SK-N-SH (cell line): Measurements from ENCODE around the gene TCHHL1.

Experiments
- CHD2 ChIP-seq: fragments of 150-350 bp; IDR thresholded peaks from 2 replicates; pipeline ENCODE4 v1.6.1; 2018; ENCODE audit warnings: low read length; ENCODE audit not compliant: partially characterized antibody
- EP300 ChIP-seq, 2 experiments: IDR thresholded peaks; 2 replicates each; pipeline versions ENCODE4 v1.4.0 to v1.6.1; 2012; ENCODE audit warnings: borderline replicate concordance in 1 of 2, low read depth in 1 of 2, low read length in 1 of 2
- TF ChIP-seq, protein P1 (sequence below): fragments of 200-600 bp; sonication (generic); IDR thresholded peaks from 2 replicates; pipeline ENCODE4 v1.6.1; 2017; ENCODE audit warnings: antibody characterized with exemption, mild to moderate bottlenecking, moderate library complexity

DNA sequence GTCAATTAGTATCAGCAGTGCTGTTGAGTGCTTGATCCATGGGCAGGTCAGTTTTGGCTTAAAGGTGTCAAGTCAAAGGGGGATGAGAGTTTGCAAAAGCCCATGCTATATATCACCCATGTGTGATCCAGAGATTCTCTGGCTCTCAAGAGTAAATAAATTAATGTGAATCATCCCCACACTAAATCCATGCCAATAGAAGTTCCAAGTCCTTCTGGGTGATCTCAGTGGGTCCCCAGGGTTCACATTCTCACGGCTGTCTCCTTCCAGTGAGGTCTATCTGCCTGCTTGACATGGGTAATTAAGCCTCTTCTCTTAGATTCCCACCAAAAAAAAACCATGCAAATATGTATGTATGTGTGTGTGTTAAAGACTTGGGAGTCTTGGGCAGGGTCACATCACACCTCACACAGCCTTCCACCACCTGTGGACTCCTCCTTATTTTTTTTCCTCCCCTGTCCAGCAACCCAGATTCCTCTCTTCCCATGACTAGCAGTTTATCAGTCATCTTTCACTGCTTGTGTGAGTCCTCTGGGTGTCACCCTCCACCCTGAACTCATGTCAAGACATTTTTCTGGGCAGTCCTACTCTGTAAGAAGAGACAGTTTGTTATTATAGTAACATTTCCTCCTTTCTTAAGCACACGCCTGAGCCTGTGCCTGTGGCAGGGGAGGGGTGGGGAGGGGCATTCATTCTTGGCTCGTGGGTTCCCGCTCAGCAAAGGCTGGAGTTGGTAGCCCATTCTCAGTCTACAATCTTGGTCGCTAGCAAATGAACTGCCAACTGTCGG, 37.8 kb downstream of the TCHHL1 start:
- TF ChIP-seq, protein P1, sequence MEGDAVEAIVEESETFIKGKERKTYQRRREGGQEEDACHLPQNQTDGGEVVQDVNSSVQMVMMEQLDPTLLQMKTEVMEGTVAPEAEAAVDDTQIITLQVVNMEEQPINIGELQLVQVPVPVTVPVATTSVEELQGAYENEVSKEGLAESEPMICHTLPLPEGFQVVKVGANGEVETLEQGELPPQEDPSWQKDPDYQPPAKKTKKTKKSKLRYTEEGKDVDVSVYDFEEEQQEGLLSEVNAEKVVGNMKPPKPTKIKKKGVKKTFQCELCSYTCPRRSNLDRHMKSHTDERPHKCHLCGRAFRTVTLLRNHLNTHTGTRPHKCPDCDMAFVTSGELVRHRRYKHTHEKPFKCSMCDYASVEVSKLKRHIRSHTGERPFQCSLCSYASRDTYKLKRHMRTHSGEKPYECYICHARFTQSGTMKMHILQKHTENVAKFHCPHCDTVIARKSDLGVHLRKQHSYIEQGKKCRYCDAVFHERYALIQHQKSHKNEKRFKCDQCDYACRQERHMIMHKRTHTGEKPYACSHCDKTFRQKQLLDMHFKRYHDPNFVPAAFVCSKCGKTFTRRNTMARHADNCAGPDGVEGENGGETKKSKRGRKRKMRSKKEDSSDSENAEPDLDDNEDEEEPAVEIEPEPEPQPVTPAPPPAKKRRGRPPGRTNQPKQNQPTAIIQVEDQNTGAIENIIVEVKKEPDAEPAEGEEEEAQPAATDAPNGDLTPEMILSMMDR: no peak
- no peak for TF ChIP-seq CHD2
- no peak for TF ChIP-seq EP300 (IDR thresholded peaks at IDR 0.05; ENCODE audit: borderline replicate concordance in 1 of 2, low read depth in 1 of 2, low read length in 1 of 2)
